Stimulated activated naive B cell treated with anti-CD40 and anti-IgM and Interleukin-4, amounts not matched to agents 10 μg/mL and 1 μg/mL and 100 μg/mL, for 72 hours (primary cell): ENCODE measurements around the gene EFCAB7.

ENCODE experiments used
- ATAC-seq, 2 donors: fragments of 150-1000 bp; cut with Tn5 transposase; replicated peaks; 2 replicates each; pipeline ENCODE4 v1.10.0; 2021; ENCODE audit warnings: moderate library complexity in 1 of 2
- DNase-seq: peaks from one replicate; pipeline ENCODE4 v3.0.0; 2021
- H3K27ac Mint-ChIP-seq: one replicate; pipeline ENCODE4 v1.8.0; 2022; ENCODE audit warnings: mild to moderate bottlenecking, mixed read lengths
- H3K27me3 Mint-ChIP-seq, 2 donors: one replicate each; pipeline ENCODE4 v1.8.0; 2022; ENCODE audit warnings: mixed read lengths in 2 of 2
- H3K36me3 Mint-ChIP-seq, 2 donors: one replicate each; pipeline ENCODE4 v1.8.0; 2022; ENCODE audit warnings: mixed read lengths in 2 of 2, mild to moderate bottlenecking in 1 of 2
- H3K4me1 Mint-ChIP-seq, 2 donors: one replicate each; pipeline ENCODE4 v1.8.0; 2022; ENCODE audit warnings: mixed read lengths in 2 of 2, mild to moderate bottlenecking in 1 of 2
- H3K4me3 Mint-ChIP-seq, 2 donors: one replicate each; pipeline ENCODE4 v1.8.0; 2022; ENCODE audit warnings: mild to moderate bottlenecking in 2 of 2, mixed read lengths in 2 of 2, moderate library complexity in 1 of 2
- H3K9me3 Mint-ChIP-seq, 2 donors: one replicate each; pipeline ENCODE4 v1.8.0; 2022; ENCODE audit warnings: mixed read lengths in 2 of 2, mild to moderate bottlenecking in 1 of 2

The EFCAB7 gene

GRCh38 chr1:63532727-63533126, 9.4 kb downstream of the EFCAB7 start:
- Mint-ChIP-seq H3K27me3 (no peaks in the 10 kb centered on the region), H3K4me1 (no peaks in the 10 kb centered on the region), H3K36me3 (peaks cover 7 to 10% of the 10 kb centered on the region in 2 donors), H3K27ac (no peak overlapping the region), H3K4me3 (no peak overlapping the region), H3K9me3 (no peaks in the 10 kb centered on the region)
- DNase-seq = no peak
- ATAC-seq = no peak

- DNase-seq = no peak
- Mint-ChIP-seq H3K4me1 (no peaks in the 10 kb centered on the region), H3K36me3 (peaks cover 4% of the 10 kb centered on the region in 2 donors), H3K9me3 (no peaks in the 10 kb centered on the region), H3K27ac (no peak overlapping the region), H3K4me3 (no peak overlapping the region), H3K27me3 (no peaks in the 10 kb centered on the region)
- no peak for ATAC-seq
Observed at GRCh38 chr1:63533931-63534330, 10.6 kb downstream of the EFCAB7 start.

GRCh38 chr1:63534406-63534805, 11.1 kb downstream of the EFCAB7 start:
- Mint-ChIP-seq H3K27ac (no peak overlapping the region), H3K4me3 (no peak overlapping the region), H3K36me3 (peaks cover 4% of the 10 kb centered on the region in 2 donors), H3K9me3 (no peaks in the 10 kb centered on the region), H3K27me3 (no peaks in the 10 kb centered on the region), H3K4me1 (no peaks in the 10 kb centered on the region)
- ATAC-seq (no peak), DNase-seq (no peak)

- peaks cover 4% of the 10 kb centered on the region in 2 donors for H3K36me3 Mint-ChIP-seq
- no peaks in the 10 kb centered on the region for H3K27me3 Mint-ChIP-seq
- ATAC-seq (no peak), DNase-seq (no peak)
- no peak overlapping the region for H3K4me3 Mint-ChIP-seq
- H3K27ac Mint-ChIP-seq = no peak overlapping the region
- no peaks in the 10 kb centered on the region for H3K4me1 Mint-ChIP-seq
- no peaks in the 10 kb centered on the region for H3K9me3 Mint-ChIP-seq
Observed at GRCh38 chr1:63537006-63537405, 13.7 kb downstream of the EFCAB7 start.

GRCh38 chr1:63537940-63538339, 14.6 kb downstream of the EFCAB7 start:
- no peaks in the 10 kb centered on the region for H3K27me3 Mint-ChIP-seq
- no peak for ATAC-seq
- no peak overlapping the region for H3K4me3 Mint-ChIP-seq
- H3K36me3 Mint-ChIP-seq = peaks cover 4 to 5% of the 10 kb centered on the region in 2 donors
- no peaks in the 10 kb centered on the region for H3K9me3 Mint-ChIP-seq
- no peak overlapping the region for H3K27ac Mint-ChIP-seq
- no peak for DNase-seq
- no peaks in the 10 kb centered on the region for H3K4me1 Mint-ChIP-seq

- Mint-ChIP-seq H3K36me3 (peaks cover 3 to 17% of the 10 kb centered on the region in 2 donors), H3K27me3 (no peaks in the 10 kb centered on the region)
Observed at GRCh38 chr1:63545780-63546179, 22.5 kb downstream of the EFCAB7 start.

GRCh38 chr1:63547621-63548294, 24.4 kb downstream of the EFCAB7 start:
- H3K9me3 Mint-ChIP-seq = no peaks in the 10 kb centered on the region
- DNase-seq = no peak
- no peak for ATAC-seq
- H3K36me3 Mint-ChIP-seq = peaks cover 2 to 17% of the 10 kb centered on the region in 2 donors
- H3K27me3 Mint-ChIP-seq = no peaks in the 10 kb centered on the region
- no peak overlapping the region for H3K27ac Mint-ChIP-seq
- no peaks in the 10 kb centered on the region for H3K4me1 Mint-ChIP-seq
- no peak overlapping the region for H3K4me3 Mint-ChIP-seq

More at GRCh38 chr1:63545780-63546179, 22.5 kb downstream of the EFCAB7 start:
- no peak for ATAC-seq
- Mint-ChIP-seq H3K4me1 (no peaks in the 10 kb centered on the region), H3K27ac (no peak overlapping the region), H3K9me3 (no peaks in the 10 kb centered on the region), H3K4me3 (no peak overlapping the region)
- DNase-seq = no peak

- Mint-ChIP-seq H3K27ac (no peak overlapping the region), H3K27me3 (no peaks in the 10 kb centered on the region), H3K4me1 (no peaks in the 10 kb centered on the region), H3K36me3 (peaks cover 2 to 17% of the 10 kb centered on the region in 2 donors), H3K9me3 (no peaks in the 10 kb centered on the region), H3K4me3 (no peak overlapping the region)
- ATAC-seq (no peak), DNase-seq (no peak)
Observed at GRCh38 chr1:63548303-63548702, 25.0 kb downstream of the EFCAB7 start.

- H3K27ac Mint-ChIP-seq = no peak overlapping the region
- ATAC-seq = no peak
- H3K4me1 Mint-ChIP-seq = no peaks in the 10 kb centered on the region
- no peaks in the 10 kb centered on the region for H3K27me3 Mint-ChIP-seq
- H3K9me3 Mint-ChIP-seq = no peaks in the 10 kb centered on the region
- H3K4me3 Mint-ChIP-seq = no peak overlapping the region
- DNase-seq = no peak
- H3K36me3 Mint-ChIP-seq = peaks cover 2 to 17% of the 10 kb centered on the region in 2 donors
Observed at GRCh38 chr1:63548877-63549276, 25.6 kb downstream of the EFCAB7 start.

- peaks cover 9 to 15% of the 10 kb centered on the region in 2 donors for H3K36me3 Mint-ChIP-seq
- DNase-seq = no peak
- H3K9me3 Mint-ChIP-seq = no peaks in the 10 kb centered on the region
Observed at GRCh38 chr1:63555480-63555879, 32.2 kb downstream of the EFCAB7 start.

GRCh38 chr1:63557365-63557987, 34.2 kb downstream of the EFCAB7 start:
- Mint-ChIP-seq H3K9me3 (no peaks in the 10 kb centered on the region), H3K4me1 (no peaks in the 10 kb centered on the region), H3K4me3 (no peak overlapping the region), H3K27me3 (no peaks in the 10 kb centered on the region), H3K36me3 (peaks cover 9 to 12% of the 10 kb centered on the region in 2 donors), H3K27ac (no peak overlapping the region)
- no peak for DNase-seq
- ATAC-seq = no peak

More at GRCh38 chr1:63555480-63555879, 32.2 kb downstream of the EFCAB7 start:
- Mint-ChIP-seq H3K4me1 (no peaks in the 10 kb centered on the region), H3K27me3 (no peaks in the 10 kb centered on the region), H3K27ac (no peak overlapping the region), H3K4me3 (no peak overlapping the region)
- no peak for ATAC-seq

- Mint-ChIP-seq H3K27ac (no peak overlapping the region), H3K9me3 (no peaks in the 10 kb centered on the region), H3K4me3 (no peak overlapping the region), H3K27me3 (no peaks in the 10 kb centered on the region), H3K4me1 (no peaks in the 10 kb centered on the region), H3K36me3 (peaks cover 10 to 14% of the 10 kb centered on the region in 2 donors)
- DNase-seq (no peak), ATAC-seq (no peak)
Observed at GRCh38 chr1:63559357-63559756, 36.0 kb downstream of the EFCAB7 start.

GRCh38 chr1:63563745-63564144, 40.4 kb downstream of the EFCAB7 start:
- no peak overlapping the region for H3K4me3 Mint-ChIP-seq
- no peak overlapping the region for H3K27ac Mint-ChIP-seq
- DNase-seq (no peak), ATAC-seq (no peak)
- H3K4me1 Mint-ChIP-seq = no peaks in the 10 kb centered on the region
- no peaks in the 10 kb centered on the region for H3K27me3 Mint-ChIP-seq
- peaks cover 0 to 4% of the 10 kb centered on the region in 2 donors for H3K9me3 Mint-ChIP-seq
- H3K36me3 Mint-ChIP-seq = peaks cover 21 to 24% of the 10 kb centered on the region in 2 donors

- Mint-ChIP-seq H3K9me3 (peaks cover 0 to 4% of the 10 kb centered on the region in 2 donors), H3K27ac (no peak overlapping the region), H3K27me3 (no peaks in the 10 kb centered on the region), H3K4me1 (no peaks in the 10 kb centered on the region), H3K36me3 (peaks cover 14 to 15% of the 10 kb centered on the region in 2 donors), H3K4me3 (no peak overlapping the region)
- no peak for ATAC-seq
- no peak for DNase-seq
Observed at GRCh38 chr1:63569068-63569467, 45.7 kb downstream of the EFCAB7 start.

- no peak for DNase-seq
- peaks cover 0 to 4% of the 10 kb centered on the region in 2 donors for H3K9me3 Mint-ChIP-seq
- H3K4me3 Mint-ChIP-seq = no peak overlapping the region
- no peaks in the 10 kb centered on the region for H3K4me1 Mint-ChIP-seq
- ATAC-seq = no peak
- no peaks in the 10 kb centered on the region for H3K27me3 Mint-ChIP-seq
- no peak overlapping the region for H3K27ac Mint-ChIP-seq
- peaks cover 7 to 9% of the 10 kb centered on the region in 2 donors for H3K36me3 Mint-ChIP-seq
Observed at GRCh38 chr1:63569640-63570316, 46.5 kb downstream of the EFCAB7 start.
